OCI-LY3 (cell line): Measurements from ENCODE around the gene IGSF5.

ENCODE experiments used
- H2AFZ ChIP-seq: fragments of 200-600, 300-600 bp; shearing (Covaris generic); 2 replicates; pipeline ENCODE4 v1.6.0; 2014; ENCODE audit warnings: antibody characterized with exemption, low read depth, low read length
- H3K27ac ChIP-seq: fragments of 200-600, 300-600 bp; sonication (generic); 2 replicates; pipeline ENCODE4 v1.5.1; 2014; ENCODE audit warnings: mild to moderate bottlenecking, low read length, moderate library complexity, mixed read lengths
- H3K27me3 ChIP-seq: fragments of 200-600, 300-600 bp; sonication (generic); 2 replicates; pipeline ENCODE4 v1.6.1; 2014; ENCODE audit warnings: low read depth, low read length, mixed read lengths
- H3K36me3 ChIP-seq: fragments of 200-600, 300-600 bp; sonication (generic); replicated peaks from 2 replicates; pipeline ENCODE3; 2014; ENCODE audit warnings: low read depth, low read length, mixed read lengths
- H3K4me1 ChIP-seq: fragments of 300-600, 200-600 bp; sonication (generic); 2 replicates; pipeline ENCODE4 v1.6.1; 2014; ENCODE audit warnings: low read length, mixed read lengths
- H3K4me2 ChIP-seq: fragments of 200-600, 300-600 bp; sonication (generic); 2 replicates; pipeline ENCODE4 v1.6.1; 2014; ENCODE audit warnings: low read length, mixed read lengths
- H3K4me3 ChIP-seq: fragments of 300-600, 200-600 bp; sonication (generic); 2 replicates; pipeline ENCODE4 v1.5.1; 2014; ENCODE audit warnings: antibody characterized with exemption, mild to moderate bottlenecking, low read length, moderate library complexity
- H3K79me2 ChIP-seq: fragments of 300-600, 200-600 bp; shearing (Covaris generic); 2 replicates; pipeline ENCODE4 v1.6.1; 2014; ENCODE audit warnings: mild to moderate bottlenecking, low read length, mixed read lengths
- H3K9ac ChIP-seq: fragments of 300-600, 200-600 bp; shearing (Covaris generic); 2 replicates; pipeline ENCODE4 v1.6.0; 2014; ENCODE audit warnings: mild to moderate bottlenecking, low read length, moderate library complexity
- H3K9me3 ChIP-seq: fragments of 200-600, 300-600 bp; shearing (Covaris generic); 2 replicates; pipeline ENCODE4 v1.6.1; 2014; ENCODE audit warnings: low read length, mixed read lengths; ENCODE audit not compliant: insufficient read depth
- H4K20me1 ChIP-seq: fragments of 200-600, 300-600 bp; sonication (generic); 2 replicates; pipeline ENCODE4 v1.6.1; 2016; ENCODE audit warnings: low read length, mixed read lengths; ENCODE audit not compliant: insufficient read depth
- EZH2phosphoT487 ChIP-seq: fragments of 200-600 bp; shearing (Covaris generic); IDR thresholded peaks from 2 replicates; pipeline ENCODE4 v1.6.1; 2018; ENCODE audit warnings: antibody characterized with exemption, mixed run types, low read depth
- TF ChIP-seq, protein P1 (sequence below): fragments of 200-600, 300-600 bp; sonication (generic); IDR thresholded peaks from 2 replicates; pipeline ENCODE4 v1.5.1; 2014; ENCODE audit warnings: antibody characterized with exemption, low read length, low read depth

The IGSF5 gene

GRCh38 chr21:39727401-39728120 is 17.4 kb upstream of the IGSF5 start:
- TF ChIP-seq, protein P1, sequence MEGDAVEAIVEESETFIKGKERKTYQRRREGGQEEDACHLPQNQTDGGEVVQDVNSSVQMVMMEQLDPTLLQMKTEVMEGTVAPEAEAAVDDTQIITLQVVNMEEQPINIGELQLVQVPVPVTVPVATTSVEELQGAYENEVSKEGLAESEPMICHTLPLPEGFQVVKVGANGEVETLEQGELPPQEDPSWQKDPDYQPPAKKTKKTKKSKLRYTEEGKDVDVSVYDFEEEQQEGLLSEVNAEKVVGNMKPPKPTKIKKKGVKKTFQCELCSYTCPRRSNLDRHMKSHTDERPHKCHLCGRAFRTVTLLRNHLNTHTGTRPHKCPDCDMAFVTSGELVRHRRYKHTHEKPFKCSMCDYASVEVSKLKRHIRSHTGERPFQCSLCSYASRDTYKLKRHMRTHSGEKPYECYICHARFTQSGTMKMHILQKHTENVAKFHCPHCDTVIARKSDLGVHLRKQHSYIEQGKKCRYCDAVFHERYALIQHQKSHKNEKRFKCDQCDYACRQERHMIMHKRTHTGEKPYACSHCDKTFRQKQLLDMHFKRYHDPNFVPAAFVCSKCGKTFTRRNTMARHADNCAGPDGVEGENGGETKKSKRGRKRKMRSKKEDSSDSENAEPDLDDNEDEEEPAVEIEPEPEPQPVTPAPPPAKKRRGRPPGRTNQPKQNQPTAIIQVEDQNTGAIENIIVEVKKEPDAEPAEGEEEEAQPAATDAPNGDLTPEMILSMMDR: no peak
- TF ChIP-seq EZH2phosphoT487: no peak

DNA sequence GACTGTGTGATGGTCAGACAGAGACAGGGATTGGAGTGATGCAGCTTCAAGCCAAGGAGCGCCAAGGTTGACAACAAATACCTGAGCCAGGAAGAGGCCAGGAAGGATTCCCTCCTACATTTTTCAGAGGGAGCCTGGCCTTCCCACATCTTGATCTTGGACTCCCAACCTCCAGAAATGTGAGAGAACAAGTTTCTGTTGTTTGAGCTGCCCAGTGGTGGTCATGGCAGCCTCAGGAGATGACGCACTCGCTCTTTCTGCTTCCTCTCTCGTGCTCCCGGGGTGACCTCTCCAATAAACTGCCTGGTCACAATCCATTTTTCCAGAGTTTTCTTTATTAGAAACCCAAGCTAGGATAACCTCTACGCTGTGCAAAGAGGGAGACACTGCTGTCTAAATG is 16.6 kb upstream of the IGSF5 start:
- Histone ChIP-seq H4K20me1 (no peaks in the 10 kb centered on the region), H3K36me3 (no peaks in the 10 kb centered on the region), H3K79me2 (no peaks in the 10 kb centered on the region), H3K9me3 (no peaks in the 10 kb centered on the region), H3K9ac (no peak overlapping the region), H3K4me1 (no peaks in the 10 kb centered on the region), H3K4me2 (no peak overlapping the region), H3K27ac (no peak overlapping the region), H2AFZ (no peak overlapping the region), H3K27me3 (no peaks in the 10 kb centered on the region), H3K4me3 (no peak overlapping the region)
- no peak for TF ChIP-seq EZH2phosphoT487
- TF ChIP-seq, protein P1: no peak

More at GRCh38 chr21:39727401-39728120, 17.4 kb upstream of the IGSF5 start:
- no peaks in the 10 kb centered on the region for H4K20me1 ChIP-seq
- H3K9ac ChIP-seq: no peak overlapping the region
- no peaks in the 10 kb centered on the region for H3K4me1 ChIP-seq
- H3K36me3 ChIP-seq: no peaks in the 10 kb centered on the region
- H3K4me2 ChIP-seq: no peak overlapping the region
- no peaks in the 10 kb centered on the region for H3K9me3 ChIP-seq
- H3K27ac ChIP-seq: no peak overlapping the region
- no peak overlapping the region for H2AFZ ChIP-seq
- H3K4me3 ChIP-seq: no peak overlapping the region
- H3K27me3 ChIP-seq: no peaks in the 10 kb centered on the region
- no peaks in the 10 kb centered on the region for H3K79me2 ChIP-seq

GRCh38 chr21:39730418-39731157 is 14.4 kb upstream of the IGSF5 start:
- TF ChIP-seq, protein P1: no peak
- no peak for TF ChIP-seq EZH2phosphoT487
- Histone ChIP-seq H2AFZ (no peak overlapping the region), H3K36me3 (no peaks in the 10 kb centered on the region), H3K4me2 (no peak overlapping the region), H3K4me3 (no peak overlapping the region), H3K4me1 (no peaks in the 10 kb centered on the region), H3K9me3 (no peaks in the 10 kb centered on the region), H3K9ac (no peak overlapping the region), H4K20me1 (no peaks in the 10 kb centered on the region), H3K27ac (no peak overlapping the region), H3K27me3 (no peaks in the 10 kb centered on the region), H3K79me2 (no peaks in the 10 kb centered on the region)

- Histone ChIP-seq H2AFZ (no peak overlapping the region), H3K9ac (no peak overlapping the region), H4K20me1 (no peaks in the 10 kb centered on the region), H3K4me2 (no peak overlapping the region), H3K27ac (no peak overlapping the region), H3K36me3 (no peaks in the 10 kb centered on the region), H3K4me1 (no peaks in the 10 kb centered on the region), H3K9me3 (no peaks in the 10 kb centered on the region), H3K79me2 (no peaks in the 10 kb centered on the region), H3K4me3 (no peak overlapping the region), H3K27me3 (no peaks in the 10 kb centered on the region)
- TF ChIP-seq EZH2phosphoT487: no peak
- TF ChIP-seq, protein P1: no peak
These were observed 8.3 kb upstream of the IGSF5 start for GRCh38 chr21:39736716-39737115.
